ENCODE data around the gene ANO10. TPM values are rescaled to one million over a fixed set of nuclear protein-coding genes. Genes with fewer than 3 reads are reported as not detected.

ANO10 gene
- total RNA-seq, 4 donors from 2014 or later, result 20.2 to 29.2 (median 26.1) TPM

- no peak for ATAC-seq (ENCODE audit: low FRiP score)
- TF ChIP-seq, protein P1, sequence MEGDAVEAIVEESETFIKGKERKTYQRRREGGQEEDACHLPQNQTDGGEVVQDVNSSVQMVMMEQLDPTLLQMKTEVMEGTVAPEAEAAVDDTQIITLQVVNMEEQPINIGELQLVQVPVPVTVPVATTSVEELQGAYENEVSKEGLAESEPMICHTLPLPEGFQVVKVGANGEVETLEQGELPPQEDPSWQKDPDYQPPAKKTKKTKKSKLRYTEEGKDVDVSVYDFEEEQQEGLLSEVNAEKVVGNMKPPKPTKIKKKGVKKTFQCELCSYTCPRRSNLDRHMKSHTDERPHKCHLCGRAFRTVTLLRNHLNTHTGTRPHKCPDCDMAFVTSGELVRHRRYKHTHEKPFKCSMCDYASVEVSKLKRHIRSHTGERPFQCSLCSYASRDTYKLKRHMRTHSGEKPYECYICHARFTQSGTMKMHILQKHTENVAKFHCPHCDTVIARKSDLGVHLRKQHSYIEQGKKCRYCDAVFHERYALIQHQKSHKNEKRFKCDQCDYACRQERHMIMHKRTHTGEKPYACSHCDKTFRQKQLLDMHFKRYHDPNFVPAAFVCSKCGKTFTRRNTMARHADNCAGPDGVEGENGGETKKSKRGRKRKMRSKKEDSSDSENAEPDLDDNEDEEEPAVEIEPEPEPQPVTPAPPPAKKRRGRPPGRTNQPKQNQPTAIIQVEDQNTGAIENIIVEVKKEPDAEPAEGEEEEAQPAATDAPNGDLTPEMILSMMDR (IDR thresholded peaks at IDR 0.05), result no peak
- no peak for DNase-seq (ENCODE audit: low spot score)
Observed at GRCh38 chr3:43340403-43340802, 281.4 kb downstream of the ANO10 start.

GRCh38 chr3:43338295-43338694 lies 283.5 kb downstream of the ANO10 start:
- TF ChIP-seq, protein P1 (IDR thresholded peaks at IDR 0.05), result no peak
- no peak for ATAC-seq (ENCODE audit: low FRiP score)
- no peak for DNase-seq (ENCODE audit: low spot score)

DNA sequence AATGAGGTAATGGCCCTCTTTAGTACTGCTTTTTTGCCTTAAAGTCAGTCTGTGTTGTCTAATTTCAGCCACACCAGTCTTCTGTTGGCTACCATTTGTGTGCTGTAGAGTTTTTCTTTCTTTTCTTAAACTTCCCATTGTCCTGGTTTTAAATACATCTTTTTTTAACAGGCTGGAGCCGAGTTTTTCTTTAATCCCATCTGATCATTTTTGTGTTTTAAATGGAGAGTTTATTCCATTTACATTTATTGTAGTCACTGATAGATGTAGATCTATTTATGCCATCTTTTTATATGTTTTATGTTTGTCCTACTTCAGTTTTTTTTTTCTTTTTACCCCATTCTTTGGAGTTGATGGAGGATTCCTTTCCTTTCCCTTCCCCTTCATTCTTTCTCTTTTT lies 286.0 kb downstream of the ANO10 start:
- no peak for DNase-seq (ENCODE audit: low spot score)

DNA sequence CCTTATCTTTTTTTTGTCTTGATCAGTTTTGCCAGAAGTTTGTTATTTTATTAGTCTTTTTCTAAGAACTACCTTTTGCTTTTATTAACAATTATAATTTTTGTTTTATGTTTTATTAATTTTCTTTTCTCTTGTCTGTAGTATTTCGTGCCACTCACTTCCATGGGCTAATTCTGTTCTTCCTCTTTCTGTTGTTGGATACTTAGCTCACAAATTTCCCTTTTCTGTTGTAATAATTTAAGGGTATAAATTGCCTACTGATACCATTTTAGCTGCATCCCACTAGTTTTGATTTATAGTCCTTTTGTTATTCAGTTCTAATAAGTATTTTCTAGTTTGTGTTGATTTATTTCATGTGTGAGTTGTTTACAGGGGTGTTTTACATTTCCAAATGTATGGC lies 286.8 kb downstream of the ANO10 start:
- DNase-seq (ENCODE audit: low spot score), result no peak
- no peak for ATAC-seq (ENCODE audit: low FRiP score)
- TF ChIP-seq, protein P1 (IDR thresholded peaks at IDR 0.05), result no peak

More for the DNA sequence above, 286.0 kb downstream of the ANO10 start:
- TF ChIP-seq, protein P1 (IDR thresholded peaks at IDR 0.05), result no peak
- ATAC-seq (ENCODE audit: low FRiP score), result no peak

GRCh38 chr3:43331381-43331780 lies 290.4 kb downstream of the ANO10 start:
- ATAC-seq (ENCODE audit: low FRiP score), result no peak
- no peak for DNase-seq (ENCODE audit: low spot score)
- TF ChIP-seq, protein P1 (IDR thresholded peaks at IDR 0.05), result no peak

DNA sequence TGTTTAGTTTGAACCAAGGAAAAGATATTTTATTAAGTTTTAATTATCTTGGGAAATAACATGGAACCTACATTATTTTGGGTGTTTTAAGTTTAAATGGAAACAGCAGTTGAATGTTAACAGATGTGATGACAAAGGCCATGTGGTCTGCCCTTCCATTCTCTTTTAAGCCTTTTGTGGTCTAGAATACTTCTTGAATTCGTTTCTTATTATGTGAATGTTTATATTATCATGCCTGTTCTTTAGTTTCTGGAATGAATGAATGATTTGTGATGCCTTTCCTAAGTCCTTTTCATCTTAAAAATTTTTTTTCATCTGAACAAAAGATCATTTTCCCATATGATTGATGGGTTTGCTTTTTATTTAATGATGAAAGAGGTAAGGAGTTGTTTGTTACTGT lies 290.8 kb downstream of the ANO10 start:
- ATAC-seq (ENCODE audit: low FRiP score) (no peak), DNase-seq (ENCODE audit: low spot score) (no peak)
- TF ChIP-seq, protein P1 (IDR thresholded peaks at IDR 0.05), result no peak

GRCh38 chr3:43328653-43329052 lies 293.2 kb downstream of the ANO10 start:
- ATAC-seq (ENCODE audit: low FRiP score) (no peak), DNase-seq (ENCODE audit: low spot score) (no peak)
- TF ChIP-seq, protein P1 (IDR thresholded peaks at IDR 0.05), result no peak

All from omental fat pad (tissue), 4 donors.